Measurements from ENCODE around the gene NFATC3.
A peak's percentile ranks its signal among the peaks of the same experiment; 100 is the strongest.

Gene NFATC3

DNA sequence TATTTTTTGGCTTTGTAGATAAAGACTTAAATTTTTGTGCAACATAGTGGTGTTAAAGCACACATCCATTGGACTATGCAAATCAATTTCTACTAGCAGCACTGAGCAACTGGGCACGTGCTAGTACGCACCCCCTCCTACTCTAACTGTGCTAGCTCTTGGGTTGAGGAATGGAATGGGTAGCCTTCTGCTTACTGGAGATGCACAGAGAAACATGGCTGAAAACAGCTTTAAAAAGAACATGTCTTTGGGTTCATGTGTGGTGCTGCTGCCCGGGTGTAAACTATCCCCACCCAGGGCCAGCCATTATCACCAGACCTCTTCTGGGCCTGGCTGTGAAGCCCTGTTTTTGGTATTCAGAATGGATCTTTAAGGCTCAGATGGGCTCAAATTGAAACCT is 143.5 kb downstream of the NFATC3 start:
- no peak overlapping the region for H3K4me3 ChIP-seq (ENCODE audit: low read depth, low read length)

DNA sequence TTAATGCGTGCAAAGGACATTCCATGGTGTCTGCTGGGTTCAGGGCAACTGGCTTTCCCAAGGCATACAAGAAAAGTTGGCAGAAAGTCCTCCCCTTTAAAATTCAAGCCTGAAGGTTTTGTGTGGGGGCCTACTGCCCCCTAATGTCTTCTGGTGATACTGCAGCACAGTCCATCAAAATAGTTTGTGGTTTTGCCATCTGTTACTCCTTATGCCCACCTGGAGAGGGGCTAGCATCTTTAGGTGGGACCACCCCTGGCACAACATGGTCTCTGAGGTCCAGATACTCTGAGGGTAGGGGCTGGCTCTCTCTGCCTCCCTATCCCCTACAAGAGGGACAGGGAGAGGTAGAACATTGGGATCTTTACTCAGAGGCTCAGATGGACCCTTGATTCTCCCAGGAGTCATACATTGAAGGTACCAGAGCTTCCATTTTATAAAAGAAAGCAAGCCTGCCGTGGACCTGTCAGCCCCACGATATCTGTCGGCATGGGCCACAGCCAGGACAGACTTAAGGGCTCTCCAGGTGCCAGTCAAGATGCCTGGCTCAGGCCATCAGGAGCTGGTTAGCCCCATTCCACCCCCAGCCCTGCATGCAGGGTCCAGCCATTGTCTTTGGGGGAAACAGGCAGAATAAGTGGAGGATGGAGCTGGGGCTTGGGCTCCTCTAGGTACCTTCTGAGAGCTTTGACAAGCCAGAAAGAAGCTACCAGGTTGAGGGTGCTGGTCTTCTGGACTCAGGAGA is 144.4 kb downstream of the NFATC3 start:
- H3K4me3 ChIP-seq (ENCODE audit: low read depth, low read length) = no peak overlapping the region

DNA sequence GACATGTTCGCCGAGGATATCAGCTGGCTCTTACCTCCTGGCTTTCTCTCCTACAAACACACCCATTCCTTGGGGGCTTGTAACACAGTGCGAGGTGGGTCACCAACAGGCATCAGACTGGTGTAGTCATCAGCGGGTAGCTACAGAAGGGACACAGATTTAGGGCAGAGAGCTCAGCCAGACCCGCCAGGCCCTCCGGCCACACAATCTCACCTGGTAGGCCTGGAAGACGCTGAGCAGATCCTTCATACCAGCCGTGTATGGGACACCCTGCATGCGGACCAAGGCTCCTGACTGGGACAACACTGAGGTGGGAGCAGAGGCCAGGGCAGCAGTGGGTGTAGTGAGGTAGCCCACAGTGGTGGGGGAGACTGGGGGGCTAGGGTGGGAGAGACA is 145.0 kb downstream of the NFATC3 start:
- H3K4me3 ChIP-seq (ENCODE audit: low read depth, low read length) = no peak overlapping the region

DNA sequence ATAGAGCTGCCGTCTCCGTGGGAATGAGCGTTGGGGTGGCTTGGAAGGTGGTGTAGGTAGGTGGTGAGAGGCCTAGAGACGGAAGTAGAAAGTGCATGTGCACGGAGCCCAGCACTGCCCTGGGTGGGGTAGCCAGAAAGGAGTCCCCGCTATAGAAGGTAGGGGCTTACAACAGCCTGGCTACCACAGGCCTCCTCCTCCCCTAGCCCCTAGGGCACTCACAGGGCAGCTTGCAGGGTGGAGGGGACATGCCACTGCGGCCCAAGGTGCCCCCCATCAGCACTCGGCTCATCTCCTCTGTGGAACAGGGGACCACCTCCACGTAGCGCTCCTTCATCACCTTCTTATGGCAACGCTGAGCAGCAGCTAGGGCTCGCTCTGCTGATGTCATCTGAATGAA is 145.8 kb downstream of the NFATC3 start:
- no peak overlapping the region for H3K4me3 ChIP-seq (ENCODE audit: low read depth, low read length)

DNA sequence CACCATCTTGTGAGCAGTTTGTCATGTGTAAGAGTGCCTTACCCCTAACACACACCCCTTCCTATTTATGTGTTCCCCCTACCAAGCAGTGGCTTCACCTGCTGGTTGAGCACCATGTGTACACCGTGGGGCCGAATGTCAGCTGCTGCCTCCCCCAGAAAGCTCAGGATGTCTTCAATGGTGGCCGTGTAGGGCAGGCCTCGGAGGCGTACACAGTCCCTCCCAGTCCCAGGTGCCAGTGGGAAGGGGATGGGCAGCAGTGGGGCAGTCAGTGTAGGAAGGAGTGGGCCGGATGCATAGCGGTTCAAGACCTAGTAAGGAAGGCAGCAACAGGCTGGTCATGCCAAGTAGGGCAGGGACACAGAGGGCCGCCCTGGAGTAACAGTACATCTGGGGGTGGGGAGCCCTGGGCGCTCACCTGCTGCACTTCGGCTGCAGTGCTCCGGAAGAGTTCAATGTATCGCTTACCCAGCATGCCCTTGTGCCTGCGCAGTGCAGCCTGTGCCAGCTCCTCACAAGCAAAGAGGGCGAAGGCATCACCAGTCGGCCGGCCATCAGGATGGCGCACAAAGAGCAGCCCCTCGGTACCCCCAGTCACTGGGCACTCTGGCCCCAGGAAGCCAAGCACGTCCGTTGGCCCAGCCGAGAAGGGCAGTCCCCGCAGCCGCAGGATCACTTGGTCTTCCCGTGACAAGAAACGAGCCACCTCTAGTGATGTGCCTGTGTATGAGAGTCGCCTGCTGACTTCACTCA is 146.4 kb downstream of the NFATC3 start:
- H3K4me3 ChIP-seq (ENCODE audit: low read depth, low read length) = no peak overlapping the region

DNA sequence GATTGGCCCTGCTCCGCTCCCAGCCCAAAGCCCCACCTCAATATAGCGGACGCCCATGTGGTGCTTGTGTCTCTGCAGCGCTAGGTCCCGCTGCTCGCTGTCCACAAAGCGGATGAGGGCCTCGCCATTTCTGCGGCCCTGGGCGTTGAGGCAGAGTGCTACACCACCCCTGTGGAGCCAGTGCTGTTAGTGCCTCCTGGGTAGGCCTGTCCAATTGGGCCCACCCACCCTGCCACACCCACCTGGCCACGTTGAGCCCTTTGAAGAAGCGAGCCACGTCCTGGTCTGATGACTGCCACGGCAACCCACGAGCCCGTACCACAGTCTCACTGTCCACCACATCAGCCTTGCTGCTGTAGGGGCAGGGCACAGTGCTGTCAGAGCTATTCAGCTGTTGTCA is 147.2 kb downstream of the NFATC3 start:
- no peak overlapping the region for H3K4me3 ChIP-seq (ENCODE audit: low read depth, low read length)

DNA sequence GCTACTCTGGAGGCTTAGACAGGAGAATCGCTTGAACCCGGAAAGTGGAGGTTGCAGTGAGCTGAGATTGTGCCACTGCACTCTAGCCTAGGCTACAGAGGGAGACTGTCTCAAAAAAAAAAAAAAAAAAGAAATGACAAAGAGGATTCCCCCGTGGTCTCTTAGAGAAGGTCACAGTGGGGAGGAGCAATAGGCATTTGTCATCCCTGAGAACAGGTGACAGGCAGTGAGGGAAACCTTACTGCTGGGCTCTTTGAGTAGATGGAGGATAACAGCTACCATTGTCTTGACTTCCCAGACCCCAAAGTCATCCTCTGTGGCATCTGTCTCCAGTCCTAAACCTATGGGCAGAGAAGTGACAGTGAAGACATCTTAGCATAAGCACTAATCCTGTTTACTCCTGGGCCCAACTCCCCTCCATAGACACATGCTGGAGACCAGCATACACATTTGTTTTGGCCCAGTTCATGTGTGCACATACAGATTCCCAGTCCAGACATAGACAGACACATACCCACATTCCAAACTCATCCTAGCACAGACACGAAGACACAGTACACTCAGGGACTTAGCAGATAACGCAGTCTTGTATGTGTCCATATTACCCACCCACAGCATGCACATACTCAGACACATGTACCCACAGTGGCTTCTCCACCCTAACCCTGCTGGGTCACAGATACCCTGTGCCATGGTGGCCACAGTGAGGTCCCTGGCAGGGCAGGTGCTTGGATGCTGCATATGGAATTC is 148.1 kb downstream of the NFATC3 start:
- H3K4me3 ChIP-seq (ENCODE audit: low read depth, low read length) = no peak overlapping the region

DNA sequence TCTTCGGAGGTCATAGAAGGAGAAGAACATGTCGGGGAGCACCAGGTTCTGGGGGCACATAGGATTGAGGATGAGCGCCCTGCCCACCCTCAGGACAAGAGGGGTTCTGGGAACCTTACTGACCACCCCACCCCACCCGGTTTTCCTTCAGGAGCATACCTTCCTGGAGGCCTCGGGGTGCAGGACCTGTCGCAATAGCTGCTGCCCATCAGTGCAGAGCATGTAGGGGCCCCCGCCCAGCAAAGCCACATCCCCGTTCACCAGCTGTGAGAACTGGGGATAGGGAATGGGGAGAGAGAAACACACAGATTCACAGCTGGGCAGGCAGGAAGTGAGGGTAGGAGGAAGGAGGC is 148.6 kb downstream of the NFATC3 start:
- H3K4me3 ChIP-seq (ENCODE audit: low read depth, low read length) = no peak overlapping the region

DNA sequence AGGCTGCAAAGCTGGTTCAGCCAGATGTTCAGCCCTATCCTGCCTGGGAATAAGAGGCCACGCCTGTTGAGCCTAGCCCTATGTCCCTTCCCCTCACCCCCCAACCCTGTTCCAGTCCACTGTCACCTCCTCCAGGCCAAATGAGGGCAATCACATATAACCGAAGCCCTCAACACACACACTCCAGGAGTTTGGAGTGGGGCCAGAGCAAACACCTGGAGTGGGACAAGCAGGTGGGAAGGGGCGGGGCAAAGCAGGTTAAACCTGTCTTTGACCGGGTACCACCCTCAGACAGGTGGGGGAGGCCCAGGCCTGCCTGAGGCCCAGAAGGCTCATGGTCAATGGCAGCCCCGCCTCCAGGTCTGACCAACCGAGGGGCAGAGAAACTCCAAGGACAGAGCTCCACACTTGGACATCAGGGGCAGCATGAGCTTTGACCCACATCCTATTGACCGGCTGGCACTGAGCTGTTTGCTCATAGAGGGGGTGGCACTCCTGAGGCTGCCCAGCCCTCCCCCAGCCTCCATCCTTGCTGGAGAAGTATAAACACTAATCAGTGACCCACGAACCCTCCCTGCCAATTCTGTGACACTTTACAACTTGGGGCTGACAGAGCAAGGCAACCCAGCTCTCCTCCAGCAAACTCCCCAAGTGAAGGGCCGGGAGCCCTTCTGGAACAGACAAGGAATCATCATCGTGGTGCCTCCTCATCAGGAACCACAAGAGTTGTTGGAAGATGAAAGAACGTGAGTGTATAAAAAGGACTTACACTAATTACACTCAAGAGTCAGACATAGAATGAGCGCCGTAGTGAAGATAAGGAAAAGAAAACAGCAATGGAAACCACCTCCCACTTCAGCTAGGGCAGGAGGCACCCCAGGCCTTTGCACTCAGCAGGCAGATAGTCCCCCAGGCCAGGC is 149.3 kb downstream of the NFATC3 start:
- peak overlapping the region; percentile 83 for H3K4me3 ChIP-seq (ENCODE audit: low read depth, low read length)

DNA sequence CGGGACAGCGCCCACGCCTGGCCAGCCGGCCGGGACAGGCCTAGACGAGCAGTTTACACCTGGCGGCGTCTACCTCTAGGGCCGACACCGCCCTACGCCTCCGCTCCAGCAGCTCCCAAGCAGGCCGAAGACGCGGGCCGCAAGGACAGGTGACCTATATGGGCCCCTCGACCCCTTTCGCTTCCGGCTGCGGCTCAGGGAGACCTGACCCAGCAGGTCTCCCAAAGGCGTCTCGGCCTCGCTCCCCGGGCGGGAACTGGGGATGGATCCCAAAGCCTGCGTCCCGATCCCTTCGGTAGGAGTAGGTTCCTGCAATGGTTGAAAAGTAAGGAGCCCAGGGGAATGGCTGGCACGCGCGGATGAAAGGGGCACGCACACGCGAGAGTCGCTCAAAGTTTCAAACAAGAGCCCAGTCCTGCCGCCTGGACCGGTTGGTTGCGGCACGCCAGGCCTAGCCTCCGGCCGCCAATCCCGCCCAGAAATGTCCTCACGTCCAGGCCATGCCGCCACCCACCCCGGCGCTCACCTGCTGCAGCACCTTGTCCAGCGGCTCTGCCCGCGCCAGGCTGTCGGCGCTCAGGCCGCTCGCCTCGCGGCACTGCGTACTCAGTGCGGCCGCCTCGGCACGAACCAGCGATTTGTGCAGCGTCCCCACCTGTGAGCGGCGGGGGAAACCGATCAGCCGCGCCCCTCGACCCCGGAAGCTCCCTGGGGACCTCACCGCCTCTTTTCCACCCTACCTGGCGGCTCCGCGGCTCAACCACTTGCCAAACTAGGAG is 150.1 kb downstream of the NFATC3 start:
- H3K4me3 ChIP-seq (ENCODE audit: low read depth, low read length) = peak overlapping the region; percentile 83

DNA sequence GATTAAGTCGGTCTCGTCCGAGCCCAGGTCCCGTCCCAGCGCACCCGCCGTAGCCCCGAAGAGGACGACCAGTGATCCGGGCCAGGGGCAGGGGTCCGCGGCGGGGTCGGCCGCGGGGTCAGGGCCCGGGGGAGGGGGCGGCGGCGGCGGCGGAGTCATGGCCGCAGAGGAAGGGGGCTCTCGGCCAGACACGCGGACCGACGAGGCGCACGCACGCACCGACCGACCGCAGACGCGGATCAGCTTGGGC is 150.6 kb downstream of the NFATC3 start, which contains the start of gene ESRP2:
TSS of gene ESRP2 (minus strand) at position 241 of the 250 bp plus-strand sequence. CDS start at position 159, 82 bp downstream.
- H3K4me3 ChIP-seq (ENCODE audit: low read depth, low read length) = peak within 1 kb of the TSS; percentile 83

DNA sequence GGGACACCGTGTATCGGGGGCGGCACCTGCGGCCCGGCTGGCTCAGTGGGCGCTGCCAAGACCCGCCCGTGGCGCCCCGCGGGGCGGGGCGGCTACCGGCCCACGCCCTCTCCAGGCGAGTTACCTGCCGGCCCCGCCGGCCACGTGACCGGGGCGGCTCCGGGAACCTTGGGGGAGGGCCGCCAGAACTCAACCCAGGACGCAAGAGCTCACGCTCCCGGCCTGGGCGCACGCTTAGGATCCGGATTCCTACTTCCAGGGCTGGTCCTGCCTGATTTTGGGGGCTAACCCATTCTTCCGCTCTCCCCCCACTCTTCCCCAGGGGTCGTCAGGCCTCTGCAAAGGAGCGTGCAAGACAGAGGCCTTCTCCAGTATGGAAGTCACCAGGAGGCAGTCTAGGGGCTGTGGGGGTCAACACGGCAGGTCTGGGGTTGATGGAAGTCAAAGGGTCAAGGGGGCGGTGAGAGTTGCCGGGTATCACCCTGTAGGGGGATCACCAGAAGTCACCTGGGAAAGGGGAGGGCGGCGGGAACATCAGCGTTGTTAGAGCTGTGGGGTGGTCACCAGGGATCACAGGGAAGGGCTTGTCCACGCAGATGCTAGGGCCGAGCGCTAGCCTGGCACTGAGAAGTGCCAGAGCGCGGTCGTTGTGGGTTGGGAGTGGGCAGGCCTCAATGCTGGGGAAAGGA is 151.1 kb downstream of the NFATC3 start:
- peak overlapping the region; percentile 83 for H3K4me3 ChIP-seq (ENCODE audit: low read depth, low read length)

DNA sequence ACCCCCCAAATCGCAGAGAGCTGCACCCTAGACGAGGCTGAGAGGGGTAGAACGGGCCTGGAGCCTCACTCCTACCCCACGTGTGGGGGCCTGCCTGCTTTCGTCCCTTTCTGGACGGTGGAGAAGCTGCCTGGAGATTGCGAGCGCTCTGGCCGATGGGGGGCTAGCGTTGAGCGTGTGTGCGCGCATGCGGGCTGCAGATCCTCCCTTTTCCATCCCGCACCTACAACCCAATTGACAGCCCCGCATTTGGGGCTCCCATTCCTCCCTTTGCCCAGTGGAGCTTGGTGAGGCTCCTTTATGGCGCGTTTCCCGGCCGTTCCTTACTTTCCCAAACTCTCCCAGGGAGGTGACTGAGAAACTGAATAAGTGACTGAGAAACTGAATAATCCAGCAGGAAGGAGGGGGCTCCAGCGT is 151.7 kb downstream of the NFATC3 start:
- H3K4me3 ChIP-seq (ENCODE audit: low read depth, low read length) = peak overlapping the region; percentile 83

DNA sequence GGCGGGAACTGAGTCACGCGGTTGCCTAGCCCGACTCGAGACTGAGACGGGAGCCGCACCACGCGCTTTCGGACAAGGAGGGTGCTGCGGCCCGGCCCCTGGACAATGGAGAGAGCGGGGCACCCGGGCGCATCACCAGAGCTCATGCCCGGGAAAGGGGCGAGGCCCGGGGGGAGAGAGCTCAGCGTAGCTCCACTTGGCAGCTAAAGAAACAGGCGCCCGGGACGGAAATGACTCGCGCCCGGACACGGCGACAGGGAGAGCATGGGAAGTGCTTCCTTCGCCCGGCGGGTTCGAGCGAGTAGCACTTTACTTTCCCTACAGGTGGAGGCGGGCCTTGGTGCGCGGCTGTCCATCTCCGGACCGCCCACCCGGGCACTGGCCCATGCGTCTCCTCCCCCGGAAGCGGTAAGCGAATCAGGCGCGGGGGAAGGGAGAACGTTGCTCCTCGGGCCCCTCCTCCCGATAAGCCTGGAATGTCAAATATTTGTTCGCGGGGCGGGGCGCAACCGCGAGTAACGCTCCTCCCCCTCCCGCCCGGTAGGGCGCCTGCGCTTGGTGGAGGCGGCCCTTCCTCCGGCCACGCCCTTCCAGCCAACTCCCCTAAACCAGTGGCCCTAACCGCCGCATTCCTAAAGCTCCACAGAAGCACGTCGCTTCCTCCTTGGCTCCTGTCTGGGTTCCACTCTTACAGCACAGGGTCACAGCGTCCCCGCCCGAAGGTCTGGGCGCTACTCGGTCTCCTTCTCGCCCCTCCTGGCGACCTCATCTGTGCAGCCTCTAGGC is 152.3 kb downstream of the NFATC3 start:
- peak overlapping the region; percentile 83 for H3K4me3 ChIP-seq (ENCODE audit: low read depth, low read length)

DNA sequence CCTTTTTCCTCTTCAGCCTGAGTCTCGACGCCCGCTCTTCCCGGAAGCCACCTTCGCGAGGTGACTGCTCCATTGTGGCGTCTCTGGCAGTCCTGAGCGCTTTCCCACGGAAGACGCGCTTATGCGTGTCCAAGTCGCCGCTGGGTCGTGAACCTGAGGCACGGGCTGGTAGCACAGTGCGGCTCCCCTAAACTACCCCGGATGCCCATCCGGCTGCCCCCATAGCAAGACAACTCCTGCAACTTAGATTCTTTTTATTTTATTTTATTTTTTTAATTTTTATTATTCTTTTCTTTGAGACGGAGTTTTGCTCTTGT is 152.8 kb downstream of the NFATC3 start:
- peak overlapping the region; percentile 37 for H3K4me3 ChIP-seq (ENCODE audit: low read depth, low read length)

DNA sequence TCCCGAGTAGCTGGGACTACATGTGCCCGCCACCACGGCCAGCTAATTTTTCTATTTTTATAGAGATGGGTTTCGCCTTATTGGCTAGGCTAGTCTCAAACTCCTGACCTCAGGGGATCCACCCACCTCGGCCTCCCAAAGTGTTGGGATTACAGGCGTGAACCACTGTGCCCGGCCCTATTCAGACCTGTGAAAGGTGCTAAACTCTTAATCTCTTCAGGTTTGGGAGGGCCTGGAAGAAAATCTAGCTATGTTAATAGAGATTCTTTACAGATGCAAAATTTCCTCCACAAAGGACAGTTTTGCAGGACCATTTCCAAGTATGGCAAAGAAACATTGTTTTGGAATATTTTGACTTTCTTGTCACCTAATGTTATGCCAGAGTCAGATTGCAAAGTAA is 156.9 kb downstream of the NFATC3 start:
- no peak overlapping the region for H3K4me3 ChIP-seq (ENCODE audit: low read depth, low read length)

DNA sequence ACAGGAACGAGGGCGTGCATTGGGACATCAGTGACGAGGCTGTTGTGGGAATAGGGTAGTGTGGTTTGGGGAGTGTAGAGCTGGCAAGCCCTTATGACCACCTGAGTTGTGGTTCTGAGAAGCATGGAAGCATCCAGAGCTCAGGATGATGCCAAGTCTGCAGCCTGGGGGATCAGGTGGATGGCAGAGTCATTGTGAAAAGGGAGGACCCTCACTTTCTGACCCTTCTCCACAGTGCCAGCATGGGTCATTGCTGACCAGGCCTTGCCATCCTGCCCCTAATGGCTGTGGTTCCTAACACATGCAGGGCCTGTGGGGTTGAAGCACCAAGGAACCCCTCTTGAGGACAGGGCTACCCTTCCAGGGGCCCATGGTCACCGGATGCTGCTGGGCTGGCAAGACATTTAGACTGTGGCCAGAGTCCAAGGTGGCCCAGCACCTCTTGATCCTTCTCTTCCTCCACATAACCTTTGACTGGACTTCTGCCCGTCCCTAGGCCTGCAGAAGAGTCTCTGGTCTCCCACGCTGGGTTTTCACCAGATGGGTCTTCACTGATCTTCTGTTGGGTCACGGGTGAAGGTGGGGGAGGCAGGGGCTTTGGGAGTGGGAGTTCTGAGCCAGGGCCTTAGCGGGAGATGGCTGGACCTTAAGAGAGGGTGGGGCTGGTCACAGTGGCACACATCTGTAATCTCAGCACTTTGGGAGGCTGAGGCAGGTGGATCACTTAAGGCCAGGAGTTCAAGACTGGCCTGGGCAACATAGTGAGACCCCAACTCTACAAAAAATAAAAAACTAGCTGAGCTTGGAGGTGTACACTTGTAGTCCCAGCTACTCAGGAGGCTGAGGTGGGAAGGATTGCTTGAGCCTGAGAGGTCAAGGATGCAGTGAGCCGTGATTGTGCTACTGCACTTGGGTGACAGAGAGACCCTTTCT is 158.0 kb downstream of the NFATC3 start:
- no peak overlapping the region for H3K4me3 ChIP-seq (ENCODE audit: low read depth, low read length)

DNA sequence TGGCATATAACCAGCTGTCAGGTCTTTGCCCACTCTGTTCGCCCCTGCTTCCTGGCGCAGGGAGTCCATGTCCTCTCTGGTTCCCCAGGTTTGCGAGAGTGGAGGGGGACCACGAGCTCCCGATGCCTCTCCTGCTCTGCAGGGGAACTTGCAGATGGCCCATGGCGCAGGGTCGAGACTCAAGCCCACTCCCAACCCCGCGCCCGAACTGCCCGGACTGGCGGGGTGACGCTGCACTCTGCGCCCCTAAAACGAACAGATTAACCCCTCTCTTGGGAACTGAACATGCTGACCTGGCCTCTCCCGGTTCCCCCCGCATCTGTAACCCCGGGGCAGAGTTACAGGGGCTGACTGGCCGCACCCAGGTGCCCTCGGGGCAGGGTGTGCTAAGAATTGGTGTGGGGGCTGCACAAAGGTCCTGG is 159.3 kb downstream of the NFATC3 start:
- H3K4me3 ChIP-seq (ENCODE audit: low read depth, low read length) = peak overlapping the region; percentile 81

Measured in iPS-11a (cell line).